OCI-LY3 (cell line): ENCODE measurements around the gene DPEP2.

Experiments used
- H2AFZ ChIP-seq: fragments of 200-600, 300-600 bp; shearing (Covaris generic); 2 replicates; pipeline ENCODE4 v1.6.0; 2014; ENCODE audit warnings: antibody characterized with exemption, low read depth, low read length
- H3K27ac ChIP-seq: fragments of 200-600, 300-600 bp; sonication (generic); 2 replicates; pipeline ENCODE4 v1.5.1; 2014; ENCODE audit warnings: mild to moderate bottlenecking, low read length, moderate library complexity, mixed read lengths
- H3K27me3 ChIP-seq: fragments of 200-600, 300-600 bp; sonication (generic); 2 replicates; pipeline ENCODE4 v1.6.1; 2014; ENCODE audit warnings: low read depth, low read length, mixed read lengths
- H3K36me3 ChIP-seq: fragments of 200-600, 300-600 bp; sonication (generic); replicated peaks from 2 replicates; pipeline ENCODE3; 2014; ENCODE audit warnings: low read depth, low read length, mixed read lengths
- H3K4me1 ChIP-seq: fragments of 300-600, 200-600 bp; sonication (generic); 2 replicates; pipeline ENCODE4 v1.6.1; 2014; ENCODE audit warnings: low read length, mixed read lengths
- H3K4me2 ChIP-seq: fragments of 200-600, 300-600 bp; sonication (generic); 2 replicates; pipeline ENCODE4 v1.6.1; 2014; ENCODE audit warnings: low read length, mixed read lengths
- H3K4me3 ChIP-seq: fragments of 300-600, 200-600 bp; sonication (generic); 2 replicates; pipeline ENCODE4 v1.5.1; 2014; ENCODE audit warnings: antibody characterized with exemption, mild to moderate bottlenecking, low read length, moderate library complexity
- H3K79me2 ChIP-seq: fragments of 300-600, 200-600 bp; shearing (Covaris generic); 2 replicates; pipeline ENCODE4 v1.6.1; 2014; ENCODE audit warnings: mild to moderate bottlenecking, low read length, mixed read lengths
- H3K9ac ChIP-seq: fragments of 300-600, 200-600 bp; shearing (Covaris generic); 2 replicates; pipeline ENCODE4 v1.6.0; 2014; ENCODE audit warnings: mild to moderate bottlenecking, low read length, moderate library complexity
- H3K9me3 ChIP-seq: fragments of 200-600, 300-600 bp; shearing (Covaris generic); 2 replicates; pipeline ENCODE4 v1.6.1; 2014; ENCODE audit warnings: low read length, mixed read lengths; ENCODE audit not compliant: insufficient read depth
- H4K20me1 ChIP-seq: fragments of 200-600, 300-600 bp; sonication (generic); 2 replicates; pipeline ENCODE4 v1.6.1; 2016; ENCODE audit warnings: low read length, mixed read lengths; ENCODE audit not compliant: insufficient read depth
- CTCF ChIP-seq: fragments of 200-600, 300-600 bp; sonication (generic); IDR thresholded peaks from 2 replicates; pipeline ENCODE4 v1.5.1; 2014; ENCODE audit warnings: antibody characterized with exemption, low read length, low read depth
- EZH2phosphoT487 ChIP-seq: fragments of 200-600 bp; shearing (Covaris generic); IDR thresholded peaks from 2 replicates; pipeline ENCODE4 v1.6.1; 2018; ENCODE audit warnings: antibody characterized with exemption, mixed run types, low read depth

Gene DPEP2

GRCh38 chr16:67954421-67955196, 44.7 kb downstream of the DPEP2 start:
- TF ChIP-seq CTCF (no peak), EZH2phosphoT487 (no peak)
- Histone ChIP-seq H3K4me1 (no peaks in the 10 kb centered on the region), H3K27me3 (no peaks in the 10 kb centered on the region), H3K36me3 (peaks cover 16% of the 10 kb centered on the region), H2AFZ (no peak overlapping the region), H3K9me3 (no peaks in the 10 kb centered on the region), H3K4me2 (no peak overlapping the region), H4K20me1 (no peaks in the 10 kb centered on the region), H3K27ac (no peak overlapping the region), H3K9ac (no peak overlapping the region), H3K4me3 (no peak overlapping the region), H3K79me2 (no peaks in the 10 kb centered on the region)

GRCh38 chr16:67953641-67954375, 45.5 kb downstream of the DPEP2 start:
- H3K4me2 ChIP-seq: no peak overlapping the region
- no peaks in the 10 kb centered on the region for H3K4me1 ChIP-seq
- no peaks in the 10 kb centered on the region for H3K9me3 ChIP-seq
- no peaks in the 10 kb centered on the region for H4K20me1 ChIP-seq
- no peak overlapping the region for H3K4me3 ChIP-seq
- H3K36me3 ChIP-seq: peaks cover 12% of the 10 kb centered on the region
- TF ChIP-seq CTCF (no peak), EZH2phosphoT487 (no peak)
- H3K79me2 ChIP-seq: no peaks in the 10 kb centered on the region
- H2AFZ ChIP-seq: no peak overlapping the region
- no peak overlapping the region for H3K27ac ChIP-seq
- no peak overlapping the region for H3K9ac ChIP-seq
- H3K27me3 ChIP-seq: no peaks in the 10 kb centered on the region

GRCh38 chr16:67951485-67951884, 47.8 kb downstream of the DPEP2 start:
- Histone ChIP-seq H4K20me1 (no peaks in the 10 kb centered on the region), H3K4me3 (no peak overlapping the region), H3K9me3 (no peaks in the 10 kb centered on the region), H3K4me1 (no peaks in the 10 kb centered on the region), H3K27ac (no peak overlapping the region), H3K79me2 (no peaks in the 10 kb centered on the region), H3K9ac (no peak overlapping the region), H3K27me3 (no peaks in the 10 kb centered on the region), H3K36me3 (peaks cover 20% of the 10 kb centered on the region), H2AFZ (no peak overlapping the region), H3K4me2 (no peak overlapping the region)
- TF ChIP-seq CTCF: no peak
- no peak for TF ChIP-seq EZH2phosphoT487

- Histone ChIP-seq H3K27me3 (no peaks in the 10 kb centered on the region), H3K4me3 (no peak overlapping the region), H3K4me2 (no peak overlapping the region), H4K20me1 (no peaks in the 10 kb centered on the region), H3K9me3 (no peaks in the 10 kb centered on the region), H3K9ac (no peak overlapping the region), H3K4me1 (no peaks in the 10 kb centered on the region), H3K27ac (no peak overlapping the region), H2AFZ (no peak overlapping the region), H3K36me3 (peaks cover 28% of the 10 kb centered on the region), H3K79me2 (no peaks in the 10 kb centered on the region)
- TF ChIP-seq CTCF (no peak), EZH2phosphoT487 (no peak)
Observed at GRCh38 chr16:67950335-67950843, 48.9 kb downstream of the DPEP2 start.
